WTC11 (cell line): ENCODE measurements around the gene OR52H1. TPM values are rescaled to one million over a fixed set of nuclear protein-coding genes. Genes with fewer than 3 reads are reported as not detected.
"Not testable (repeated sequence)": the region's sequence is repeated elsewhere in the genome, so short reads cannot be mapped to it uniquely, and the experiment has no call there.

ENCODE experiments used
- ATAC-seq: fragments of 200-7000 bp; cut with Tn5 transposase; 2 replicates; pipeline ENCODE4 v1.10.0; 2021; ENCODE audit warnings: mild to moderate bottlenecking, moderate library complexity
- CTCF ChIA-PET: fragments of 300-600 bp; sonication (Branson Sonifier 250); formaldehyde crosslinking; loops from one replicate; lab custom pipeline; 2021; ENCODE audit warnings: antibody characterized with exemption; lab: Charles Lee
- POLR2A ChIA-PET: fragments of 350-600 bp; sonication (Branson Sonifier 250); formaldehyde crosslinking; loops from one replicate; lab custom pipeline; 2021; ENCODE audit warnings: antibody characterized with exemption; lab: Charles Lee
- DNase-seq: peaks from one replicate; pipeline ENCODE4 v3.0.0; 2021; ENCODE audit warnings: low spot score
- H3K27ac Mint-ChIP-seq: 2 replicates; pipeline ENCODE4 v1.8.0; 2021; ENCODE audit warnings: mixed read lengths
- H3K27me3 Mint-ChIP-seq: 2 replicates; pipeline ENCODE4 v1.8.0; 2021; ENCODE audit warnings: low read depth, mild to moderate bottlenecking, moderate library complexity, mixed read lengths
- H3K36me3 Mint-ChIP-seq: 2 replicates; pipeline ENCODE4 v1.8.0; 2021; ENCODE audit warnings: mixed read lengths
- H3K4me1 Mint-ChIP-seq: 2 replicates; pipeline ENCODE4 v1.8.0; 2022; ENCODE audit warnings: mixed read lengths
- H3K4me3 Mint-ChIP-seq: 2 replicates; pipeline ENCODE4 v1.8.0; 2021; ENCODE audit warnings: mild to moderate bottlenecking, moderate library complexity, mixed read lengths
- H3K9me3 Mint-ChIP-seq: 2 replicates; pipeline ENCODE4 v1.8.0; 2021; ENCODE audit warnings: mixed read lengths
- FOXJ3 ChIP-seq: sonication (generic); formaldehyde crosslinking; IDR thresholded peaks from 2 replicates; pipeline ENCODE4 v1.9.0; 2021; ENCODE audit warnings: missing genetic modification reagents, mild to moderate bottlenecking, borderline replicate concordance
- HMGA2 ChIP-seq: fragments of 250-450 bp; sonication (Bioruptor Pico); IDR thresholded peaks from 2 replicates; pipeline ENCODE4 v1.4.0; 2021; ENCODE audit warnings: mild to moderate bottlenecking, moderate library complexity
- IRF2 ChIP-seq: sonication (generic); formaldehyde crosslinking; IDR thresholded peaks from 2 replicates; pipeline ENCODE4 v1.8.0; 2022; ENCODE audit warnings: low read depth, missing genetic modification reagents, borderline replicate concordance
- NFATC4 ChIP-seq: fragments of 250-450 bp; sonication (Bioruptor Pico); IDR thresholded peaks from 2 replicates; pipeline ENCODE4 v1.9.0; 2021; ENCODE audit warnings: mild to moderate bottlenecking
- NR1H2 ChIP-seq: sonication (generic); formaldehyde crosslinking; IDR thresholded peaks from 2 replicates; pipeline ENCODE4 v1.9.0; 2021; ENCODE audit warnings: mild to moderate bottlenecking, moderate library complexity, missing genetic modification reagents
- NR2C2 ChIP-seq: sonication (generic); formaldehyde crosslinking; IDR thresholded peaks from 2 replicates; pipeline ENCODE4 v1.8.0; 2022; ENCODE audit warnings: mild to moderate bottlenecking, missing genetic modification reagents
- ZNF232 ChIP-seq: sonication (generic); formaldehyde crosslinking; IDR thresholded peaks from 2 replicates; pipeline ENCODE4 v1.8.0; 2022; ENCODE audit warnings: mild to moderate bottlenecking, missing genetic modification reagents
- ZNF416 ChIP-seq: fragments of 250-450 bp; sonication (Bioruptor Pico); IDR thresholded peaks from 2 replicates; pipeline ENCODE4 v1.9.0; 2021; ENCODE audit warnings: mild to moderate bottlenecking, inconsistent platforms
- total RNA-seq: library from RNA; stranded (reverse); gene quantifications from 3 replicates; pipeline ENCODE4 v1.2.3, GENCODE V29; 2021
- TF ChIP-seq, protein P1 (sequence below): fragments of 250-450 bp; sonication (Bioruptor Pico); IDR thresholded peaks from 2 replicates; pipeline ENCODE4 v1.8.0; 2021; ENCODE audit warnings: mild to moderate bottlenecking
- TF ChIP-seq, protein P2 (sequence below): sonication (generic); formaldehyde crosslinking; IDR thresholded peaks from 2 replicates; pipeline ENCODE4 v1.8.0; 2022; ENCODE audit warnings: mild to moderate bottlenecking, missing genetic modification reagents
- TF ChIP-seq, protein P3 (sequence below): sonication (generic); formaldehyde crosslinking; IDR thresholded peaks from 2 replicates; pipeline ENCODE4 v1.8.0; 2023; ENCODE audit warnings: missing genetic modification reagents, mild to moderate bottlenecking, borderline replicate concordance
- TF ChIP-seq, protein P4 (sequence below): sonication (generic); formaldehyde crosslinking; IDR thresholded peaks from 2 replicates; pipeline ENCODE4 v1.8.0; 2022; ENCODE audit warnings: mild to moderate bottlenecking, missing genetic modification reagents

The OR52H1 gene
- total RNA-seq, 1 experiment from 2014 or later = not detected

DNA sequence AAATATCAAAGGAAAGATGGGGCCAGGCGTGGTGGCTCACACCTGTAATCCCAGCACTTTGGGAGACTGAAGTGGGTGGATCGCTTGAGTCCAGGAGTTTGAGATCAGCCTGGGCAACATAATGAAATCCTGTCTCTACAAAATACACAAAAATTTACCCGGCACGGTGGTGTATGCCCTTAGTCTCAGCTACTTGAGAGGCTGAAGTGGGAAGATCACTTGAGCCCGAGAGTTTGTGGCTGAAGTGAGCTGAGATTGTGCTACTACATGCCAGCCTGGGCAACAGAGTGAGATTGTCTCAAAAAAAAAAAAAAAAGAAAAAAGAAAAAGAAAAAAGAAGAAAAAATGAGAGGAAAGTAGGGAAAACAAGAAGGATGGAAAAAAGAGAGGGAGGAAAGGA is 44.3 kb upstream of the OR52H1 start:
- CTCF ChIA-PET = interaction anchor here (0.7 kb wide), 1 partner anchor 134 kb away, joined by 4 read pairs; no protein-coding TSS in a partner anchor
- POLR2A ChIA-PET = no interaction called here
- Mint-ChIP-seq H3K27me3 (no peaks in the 10 kb centered on the region), H3K36me3 (peaks cover 13% of the 10 kb centered on the region), H3K4me1 (peaks cover 21% of the 10 kb centered on the region), H3K4me3 (no peak overlapping the region), H3K9me3 (peaks cover 19% of the 10 kb centered on the region), H3K27ac (no peak overlapping the region)
- ATAC-seq (no peak), DNase-seq (no peak)
- TF ChIP-seq, protein P1, sequence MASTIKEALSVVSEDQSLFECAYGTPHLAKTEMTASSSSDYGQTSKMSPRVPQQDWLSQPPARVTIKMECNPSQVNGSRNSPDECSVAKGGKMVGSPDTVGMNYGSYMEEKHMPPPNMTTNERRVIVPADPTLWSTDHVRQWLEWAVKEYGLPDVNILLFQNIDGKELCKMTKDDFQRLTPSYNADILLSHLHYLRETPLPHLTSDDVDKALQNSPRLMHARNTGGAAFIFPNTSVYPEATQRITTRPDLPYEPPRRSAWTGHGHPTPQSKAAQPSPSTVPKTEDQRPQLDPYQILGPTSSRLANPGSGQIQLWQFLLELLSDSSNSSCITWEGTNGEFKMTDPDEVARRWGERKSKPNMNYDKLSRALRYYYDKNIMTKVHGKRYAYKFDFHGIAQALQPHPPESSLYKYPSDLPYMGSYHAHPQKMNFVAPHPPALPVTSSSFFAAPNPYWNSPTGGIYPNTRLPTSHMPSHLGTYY (CRISPR knock-in tag) = no peak
- TF ChIP-seq, protein P2, sequence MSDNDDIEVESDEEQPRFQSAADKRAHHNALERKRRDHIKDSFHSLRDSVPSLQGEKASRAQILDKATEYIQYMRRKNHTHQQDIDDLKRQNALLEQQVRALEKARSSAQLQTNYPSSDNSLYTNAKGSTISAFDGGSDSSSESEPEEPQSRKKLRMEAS (CRISPR knock-in tag) = no peak
- TF ChIP-seq FOXJ3 (CRISPR knock-in tag) = no peak

DNA sequence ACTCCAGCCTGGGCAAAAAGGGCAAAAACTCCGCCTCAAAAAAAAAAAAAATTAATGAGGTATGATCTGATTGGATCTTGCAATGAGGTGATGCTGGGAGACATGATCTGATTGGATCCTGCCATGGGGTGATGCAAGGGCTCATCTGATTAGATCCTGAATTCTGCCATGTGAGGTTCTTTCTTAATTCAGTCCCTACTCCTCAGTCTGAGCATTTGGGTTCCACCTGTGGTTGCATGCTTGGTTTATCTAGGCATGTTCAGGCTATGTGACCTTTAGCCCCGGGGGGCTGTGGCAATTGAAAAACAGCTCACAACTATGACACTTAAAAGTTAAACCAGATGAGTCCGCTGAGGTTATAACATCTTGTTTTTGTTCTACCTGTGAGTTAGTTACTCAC is 43.3 kb upstream of the OR52H1 start:
- peaks cover 19% of the 10 kb centered on the region for H3K9me3 Mint-ChIP-seq
- DNase-seq (no peak), ATAC-seq (no peak)
- TF ChIP-seq NFATC4 (CRISPR knock-in tag) (no peak), IRF2 (no peak), ZNF232 (CRISPR knock-in tag) (no peak), NR2C2 (CRISPR knock-in tag) (no peak), NR1H2 (CRISPR knock-in tag) (no peak), HMGA2 (no peak), ZNF416 (CRISPR knock-in tag) (no peak)
- TF ChIP-seq, protein P1 (CRISPR knock-in tag) = no peak
- TF ChIP-seq, protein P3, sequence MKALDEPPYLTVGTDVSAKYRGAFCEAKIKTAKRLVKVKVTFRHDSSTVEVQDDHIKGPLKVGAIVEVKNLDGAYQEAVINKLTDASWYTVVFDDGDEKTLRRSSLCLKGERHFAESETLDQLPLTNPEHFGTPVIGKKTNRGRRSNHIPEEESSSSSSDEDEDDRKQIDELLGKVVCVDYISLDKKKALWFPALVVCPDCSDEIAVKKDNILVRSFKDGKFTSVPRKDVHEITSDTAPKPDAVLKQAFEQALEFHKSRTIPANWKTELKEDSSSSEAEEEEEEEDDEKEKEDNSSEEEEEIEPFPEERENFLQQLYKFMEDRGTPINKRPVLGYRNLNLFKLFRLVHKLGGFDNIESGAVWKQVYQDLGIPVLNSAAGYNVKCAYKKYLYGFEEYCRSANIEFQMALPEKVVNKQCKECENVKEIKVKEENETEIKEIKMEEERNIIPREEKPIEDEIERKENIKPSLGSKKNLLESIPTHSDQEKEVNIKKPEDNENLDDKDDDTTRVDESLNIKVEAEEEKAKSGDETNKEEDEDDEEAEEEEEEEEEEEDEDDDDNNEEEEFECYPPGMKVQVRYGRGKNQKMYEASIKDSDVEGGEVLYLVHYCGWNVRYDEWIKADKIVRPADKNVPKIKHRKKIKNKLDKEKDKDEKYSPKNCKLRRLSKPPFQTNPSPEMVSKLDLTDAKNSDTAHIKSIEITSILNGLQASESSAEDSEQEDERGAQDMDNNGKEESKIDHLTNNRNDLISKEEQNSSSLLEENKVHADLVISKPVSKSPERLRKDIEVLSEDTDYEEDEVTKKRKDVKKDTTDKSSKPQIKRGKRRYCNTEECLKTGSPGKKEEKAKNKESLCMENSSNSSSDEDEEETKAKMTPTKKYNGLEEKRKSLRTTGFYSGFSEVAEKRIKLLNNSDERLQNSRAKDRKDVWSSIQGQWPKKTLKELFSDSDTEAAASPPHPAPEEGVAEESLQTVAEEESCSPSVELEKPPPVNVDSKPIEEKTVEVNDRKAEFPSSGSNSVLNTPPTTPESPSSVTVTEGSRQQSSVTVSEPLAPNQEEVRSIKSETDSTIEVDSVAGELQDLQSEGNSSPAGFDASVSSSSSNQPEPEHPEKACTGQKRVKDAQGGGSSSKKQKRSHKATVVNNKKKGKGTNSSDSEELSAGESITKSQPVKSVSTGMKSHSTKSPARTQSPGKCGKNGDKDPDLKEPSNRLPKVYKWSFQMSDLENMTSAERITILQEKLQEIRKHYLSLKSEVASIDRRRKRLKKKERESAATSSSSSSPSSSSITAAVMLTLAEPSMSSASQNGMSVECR (CRISPR knock-in tag) = no peak
- TF ChIP-seq, protein P4, sequence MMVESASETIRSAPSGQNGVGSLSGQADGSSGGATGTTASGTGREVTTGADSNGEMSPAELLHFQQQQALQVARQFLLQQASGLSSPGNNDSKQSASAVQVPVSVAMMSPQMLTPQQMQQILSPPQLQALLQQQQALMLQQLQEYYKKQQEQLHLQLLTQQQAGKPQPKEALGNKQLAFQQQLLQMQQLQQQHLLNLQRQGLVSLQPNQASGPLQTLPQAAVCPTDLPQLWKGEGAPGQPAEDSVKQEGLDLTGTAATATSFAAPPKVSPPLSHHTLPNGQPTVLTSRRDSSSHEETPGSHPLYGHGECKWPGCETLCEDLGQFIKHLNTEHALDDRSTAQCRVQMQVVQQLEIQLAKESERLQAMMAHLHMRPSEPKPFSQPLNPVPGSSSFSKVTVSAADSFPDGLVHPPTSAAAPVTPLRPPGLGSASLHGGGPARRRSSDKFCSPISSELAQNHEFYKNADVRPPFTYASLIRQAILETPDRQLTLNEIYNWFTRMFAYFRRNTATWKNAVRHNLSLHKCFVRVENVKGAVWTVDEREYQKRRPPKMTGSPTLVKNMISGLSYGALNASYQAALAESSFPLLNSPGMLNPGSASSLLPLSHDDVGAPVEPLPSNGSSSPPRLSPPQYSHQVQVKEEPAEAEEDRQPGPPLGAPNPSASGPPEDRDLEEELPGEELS (CRISPR knock-in tag) = no peak
- peaks cover 16% of the 10 kb centered on the region for H3K4me1 Mint-ChIP-seq
- peaks cover 13% of the 10 kb centered on the region for H3K36me3 Mint-ChIP-seq
- ChIA-PET CTCF (interaction anchor here (1.2 kb wide), 1 partner anchor 9 kb away, joined by 3 read pairs; no protein-coding TSS in a partner anchor), POLR2A (no interaction called here)
- H3K4me3 Mint-ChIP-seq = no peak overlapping the region
- no peak overlapping the region for H3K27ac Mint-ChIP-seq
- no peaks in the 10 kb centered on the region for H3K27me3 Mint-ChIP-seq

DNA sequence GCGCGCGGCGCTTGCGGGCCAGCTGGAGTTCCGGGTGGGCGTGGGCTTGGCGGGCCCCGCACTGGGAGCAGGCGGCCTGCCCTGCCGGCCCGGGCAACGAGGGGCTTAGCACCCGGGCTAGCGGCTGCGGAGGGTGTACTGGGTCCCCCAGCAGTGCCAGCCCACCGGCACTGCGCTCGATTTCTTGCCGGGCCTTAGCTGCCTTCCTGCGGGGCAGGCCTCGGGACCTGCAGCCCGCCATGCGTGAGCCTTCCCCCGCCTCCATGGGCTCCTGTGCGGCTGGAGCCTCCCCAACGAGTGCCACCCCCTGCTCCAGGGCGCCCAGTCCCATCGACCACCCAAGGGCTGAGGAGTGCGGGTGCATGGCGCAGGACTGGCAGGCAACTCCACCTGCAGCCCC is 41.6 kb upstream of the OR52H1 start:
- CTCF ChIA-PET, H3K4me3 Mint-ChIP-seq, POLR2A ChIA-PET, H3K27me3 Mint-ChIP-seq, H3K27ac Mint-ChIP-seq, H3K4me1 Mint-ChIP-seq, DNase-seq, ATAC-seq: not testable (repeated sequence)
- peaks cover 20% of the 10 kb centered on the region for H3K9me3 Mint-ChIP-seq
- H3K36me3 Mint-ChIP-seq = peaks cover 13% of the 10 kb centered on the region

DNA sequence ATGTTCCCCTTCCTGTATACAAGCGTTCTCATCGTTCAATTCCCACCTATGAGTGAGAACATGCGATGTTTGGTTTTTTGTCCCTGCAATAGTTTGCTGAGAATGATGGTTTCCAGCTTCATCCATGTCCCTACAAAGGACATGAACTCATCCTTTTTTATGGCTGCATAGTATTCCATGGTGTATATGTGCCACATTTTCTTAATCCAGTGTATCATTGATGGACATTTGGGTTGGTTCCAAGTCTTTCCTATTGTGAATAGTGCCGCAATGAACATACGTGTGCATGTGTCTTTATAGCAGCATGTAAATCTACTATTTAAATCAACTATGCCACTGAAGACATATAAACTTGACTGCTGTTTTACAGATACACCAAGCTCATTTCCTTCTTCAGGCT is 36.1 kb upstream of the OR52H1 start:
- CTCF ChIA-PET, DNase-seq, ATAC-seq: not testable (repeated sequence)

More for the DNA sequence above, 36.1 kb upstream of the OR52H1 start:
- H3K4me1 Mint-ChIP-seq, H3K27ac Mint-ChIP-seq, H3K4me3 Mint-ChIP-seq, H3K9me3 Mint-ChIP-seq, H3K27me3 Mint-ChIP-seq, H3K36me3 Mint-ChIP-seq, POLR2A ChIA-PET: not testable (repeated sequence)
